ENCODE data around the gene TSEN15.

- TF ChIP-seq EEA1 (CRISPR knock-in tag; IDR thresholded peaks at IDR 0.05; ENCODE audit: borderline replicate concordance) (no peak), ZSCAN20 (CRISPR knock-in tag; IDR thresholded peaks at IDR 0.05; ENCODE audit: borderline replicate concordance) (no peak)
These were observed 61.7 kb downstream of the TSEN15 start for GRCh38 chr1:184113251-184113650.

Measured in HepG2 (cell line).